ENCODE data around the gene TNS2. TPM values are rescaled to one million over a fixed set of nuclear protein-coding genes. Genes with fewer than 3 reads are reported as not detected.
A peak's percentile ranks its signal among the peaks of the same experiment; 100 is the strongest.
"Not testable (repeated sequence)": the region's sequence is repeated elsewhere in the genome, so short reads cannot be mapped to it uniquely, and the experiment has no call there.

TNS2 gene
- polyA plus RNA-seq, 3 donors, result 53.4 to 562 (median 225) TPM

- WGBS, 3 donors, result 88 to 98% (median 97%) methylated on average over 3 of the region's 3 CpGs
- no peak overlapping the region for H3K27ac ChIP-seq (ENCODE audit: low read depth, low read length)
These were observed 26.6 kb downstream of the TNS2 start for GRCh38 chr12:53076461-53076860.

- no peak overlapping the region for H3K27ac ChIP-seq (ENCODE audit: low read depth, low read length)
- 48 to 97% (median 96%) methylated on average over 8 of the region's 8 CpGs for WGBS, 3 donors
These were observed 27.2 kb downstream of the TNS2 start for GRCh38 chr12:53077030-53077429.

- 10 to 20% (median 19%) methylated on average over 23 to 25 of the region's 25 CpGs for WGBS, 3 donors
- H3K27ac ChIP-seq (ENCODE audit: low read depth, low read length), result no peak overlapping the region
These were observed 28.8 kb downstream of the TNS2 start for GRCh38 chr12:53078425-53079225.

GRCh38 chr12:53079226-53080117 is 29.6 kb downstream of the TNS2 start, which contains the start of gene SPRYD3:
SPRYD3 (minus strand) TSS chr12:53079390; CDS start chr12:53079333, 57 bp downstream.
- H3K27ac ChIP-seq (ENCODE audit: low read depth, low read length), result no peak within 1 kb of the TSS
- 1 to 3% (median 2%) methylated on average over 61 to 67 of the region's 67 CpGs for WGBS, 3 donors

- no peak overlapping the region for H3K27ac ChIP-seq (ENCODE audit: low read depth, low read length)
- 66 to 73% (median 71%) methylated on average over 2 of the region's 2 CpGs for WGBS, 3 donors
These were observed 32.8 kb downstream of the TNS2 start for GRCh38 chr12:53082637-53083175.

GRCh38 chr12:53086361-53086760 is 36.5 kb downstream of the TNS2 start:
- no peak overlapping the region for H3K27ac ChIP-seq (ENCODE audit: low read depth, low read length)
- 79 to 83% (median 83%) methylated on average over 3 of the region's 3 CpGs for WGBS, 3 donors

- no peak overlapping the region for H3K27ac ChIP-seq (ENCODE audit: low read depth, low read length)
- WGBS, 3 donors, result 97 to 98% (median 97%) methylated on average over 6 of the region's 6 CpGs
These were observed 40.2 kb downstream of the TNS2 start for GRCh38 chr12:53090105-53090504.

- H3K27ac ChIP-seq (ENCODE audit: low read depth, low read length), result no peak overlapping the region
- 58 to 66% (median 58%) methylated on average over 2 of the region's 2 CpGs for WGBS, 3 donors
These were observed 40.7 kb downstream of the TNS2 start for GRCh38 chr12:53090554-53090953.

GRCh38 chr12:53091756-53092155 is 41.9 kb downstream of the TNS2 start:
- WGBS, 3 donors, result 83 to 92% (median 84%) methylated on average over 6 of the region's 6 CpGs
- H3K27ac ChIP-seq (ENCODE audit: low read depth, low read length), result no peak overlapping the region

GRCh38 chr12:53093777-53094393 is 44.0 kb downstream of the TNS2 start:
- H3K27ac ChIP-seq (ENCODE audit: low read depth, low read length), result no peak overlapping the region
- 61 to 75% (median 62%) methylated on average over 6 of the region's 6 CpGs for WGBS, 3 donors

GRCh38 chr12:53094394-53094787 is 44.5 kb downstream of the TNS2 start:
- WGBS, 3 donors, result 69 to 84% (median 74%) methylated on average over 6 of the region's 6 CpGs
- H3K27ac ChIP-seq (ENCODE audit: low read depth, low read length), result no peak overlapping the region

GRCh38 chr12:53094796-53095595 is 45.1 kb downstream of the TNS2 start:
- WGBS, 3 donors, result 92 to 96% (median 96%) methylated on average over 5 of the region's 5 CpGs
- not testable (repeated sequence) for H3K27ac ChIP-seq (ENCODE audit: low read depth, low read length)

GRCh38 chr12:53095596-53095895 is 45.7 kb downstream of the TNS2 start:
- WGBS, 3 donors, result 93 to 100% (median 94%) methylated on average over 3 of the region's 3 CpGs
- H3K27ac ChIP-seq (ENCODE audit: low read depth, low read length), result not testable (repeated sequence)

GRCh38 chr12:53096089-53096741 is 46.4 kb downstream of the TNS2 start:
- 36 to 79% (median 47%) methylated on average over 10 to 11 of the region's 11 CpGs for WGBS, 3 donors
- H3K27ac ChIP-seq (ENCODE audit: low read depth, low read length), result no peak overlapping the region

- no peak overlapping the region for H3K27ac ChIP-seq (ENCODE audit: low read depth, low read length)
- WGBS, 3 donors, result 39 to 57% (median 42%) methylated on average over 9 of the region's 9 CpGs
These were observed 46.9 kb downstream of the TNS2 start for GRCh38 chr12:53096759-53097158.

GRCh38 chr12:53097207-53097563 is 47.3 kb downstream of the TNS2 start:
- 2 to 8% (median 5%) methylated on average over 9 of the region's 9 CpGs for WGBS, 3 donors
- H3K27ac ChIP-seq (ENCODE audit: low read depth, low read length), result peak overlapping the region; percentile 41

GRCh38 chr12:53097564-53098353 is 47.9 kb downstream of the TNS2 start, which contains the start of gene IGFBP6:
IGFBP6 (plus strand) TSS chr12:53097667; CDS start chr12:53097718, 51 bp downstream.
- peak within 1 kb of the TSS; percentile 41 for H3K27ac ChIP-seq (ENCODE audit: low read depth, low read length)
- 1 to 4% (median 2%) methylated on average over 48 to 51 of the region's 51 CpGs for WGBS, 3 donors

Data from adipose tissue (tissue), 3 donors.